ENCODE results near the gene SATB2.

Gene SATB2

GRCh38 chr2:199316851-199317250, 140.9 kb downstream of the SATB2 start:
- no peak for DNase-seq

- DNase-seq, result no peak
These were observed 142.2 kb downstream of the SATB2 start for GRCh38 chr2:199315299-199316179.

GRCh38 chr2:199312931-199313330, 144.8 kb downstream of the SATB2 start:
- no peak for DNase-seq

GRCh38 chr2:199310771-199311585, 146.8 kb downstream of the SATB2 start:
- DNase-seq, result no peak

- no peak for DNase-seq
These were observed 147.8 kb downstream of the SATB2 start for GRCh38 chr2:199309973-199310372.

GRCh38 chr2:199309411-199309810, 148.3 kb downstream of the SATB2 start:
- no peak for DNase-seq

- no peak for DNase-seq
These were observed 149.2 kb downstream of the SATB2 start for GRCh38 chr2:199308567-199308966.

- DNase-seq, result no peak
These were observed 150.3 kb downstream of the SATB2 start for GRCh38 chr2:199307461-199307860.

- DNase-seq, result no peak
These were observed 151.6 kb downstream of the SATB2 start for GRCh38 chr2:199306116-199306515.

GRCh38 chr2:199303728-199304177, 154.0 kb downstream of the SATB2 start:
- no peak for DNase-seq

- DNase-seq, result no peak
These were observed 154.9 kb downstream of the SATB2 start for GRCh38 chr2:199302851-199303250.

- DNase-seq, result no peak
These were observed 169.3 kb downstream of the SATB2 start for GRCh38 chr2:199288424-199288823.

- no peak for DNase-seq
These were observed 175.4 kb downstream of the SATB2 start for GRCh38 chr2:199282309-199282708.

- no peak for DNase-seq
These were observed 178.6 kb downstream of the SATB2 start for GRCh38 chr2:199279146-199279545.

- no peak for DNase-seq
These were observed 179.6 kb downstream of the SATB2 start for GRCh38 chr2:199278099-199278498.

GRCh38 chr2:199273042-199273511, 184.7 kb downstream of the SATB2 start:
- DNase-seq, result no peak

- DNase-seq, result no peak
These were observed 195.8 kb downstream of the SATB2 start for GRCh38 chr2:199261936-199262335.

- no peak for DNase-seq
These were observed 196.5 kb downstream of the SATB2 start for GRCh38 chr2:199261239-199261638.

- no peak for DNase-seq
These were observed 198.1 kb downstream of the SATB2 start for GRCh38 chr2:199259671-199260070.

- no peak for DNase-seq
These were observed 199.4 kb downstream of the SATB2 start for GRCh38 chr2:199258291-199258690.

GRCh38 chr2:199257261-199258224, 200.2 kb downstream of the SATB2 start:
- no peak for DNase-seq

GRCh38 chr2:199230091-199230490, 227.6 kb downstream of the SATB2 start:
- no peak for DNase-seq
